K562 (cell line): Measurements from ENCODE around the gene PCDHGB2. TPM values are rescaled to one million over a fixed set of nuclear protein-coding genes. Genes with fewer than 3 reads are reported as not detected.

ENCODE experiments used
- ESRRA ChIP-seq: fragments of 450-650 bp; IDR thresholded peaks from 2 replicates; pipeline ENCODE4 v1.6.1; 2014; ENCODE audit warnings: low read depth, mild to moderate bottlenecking, moderate library complexity, borderline replicate concordance
- ESRRB ChIP-seq: fragments of 250-450 bp; sonication (Bioruptor Pico); IDR thresholded peaks from 2 replicates; pipeline ENCODE4 v1.5.0; 2020; ENCODE audit warnings: mild to moderate bottlenecking, moderate library complexity, borderline replicate concordance
- GABPB1 ChIP-seq: sonication (generic); formaldehyde crosslinking; IDR thresholded peaks from 2 replicates; pipeline ENCODE4 v1.8.0; 2022; ENCODE audit warnings: mild to moderate bottlenecking, missing genetic modification reagents
- MEIS2 ChIP-seq: fragments of 450-650 bp; IDR thresholded peaks from 2 replicates; pipeline ENCODE4 v1.6.1; 2014; ENCODE audit warnings: mild to moderate bottlenecking; ENCODE audit not compliant: partially characterized antibody
- NFIC ChIP-seq: fragments of 450-650 bp; IDR thresholded peaks from 2 replicates; pipeline ENCODE4 v1.6.1; 2017; ENCODE audit warnings: mild to moderate bottlenecking, inconsistent platforms
- SMC3 ChIP-seq: conservative IDR thresholded peaks from 2 replicates; pipeline ENCODE4 v1.6.1; 2011; ENCODE audit warnings: low read depth, low read length, improper control_type of control experiment; ENCODE audit not compliant: insufficient read depth
- ZNF224 ChIP-seq: sonication (generic); formaldehyde crosslinking; IDR thresholded peaks from 2 replicates; pipeline ENCODE4 v1.8.0; 2022; ENCODE audit warnings: mild to moderate bottlenecking, missing genetic modification reagents
- ZNF445 ChIP-seq: fragments of 250-450 bp; sonication (Bioruptor Pico); IDR thresholded peaks from 2 replicates; pipeline ENCODE4 v1.4.0; 2020; ENCODE audit warnings: low read depth, mild to moderate bottlenecking, moderate library complexity
- polyA plus RNA-seq, 8 experiments: library from polyadenylated mRNA; depleted of rRNA in 4 of 8; stranded (reverse) in 5 of 8; unstranded in 3 of 8; fragments of >200 nt; fragmentation: Nextera tagmentation in 2 of 8; fragmentation: Illumina TruSeq in 1 of 8; extraction: Ambion mirVana in 2 of 8; extraction: Trizol in 1 of 8; gene quantifications; 2 replicates each; pipeline versions ENCODE4 v1.2.1 to v1.2.3, GENCODE V29; 2011 to 2014; ENCODE audit warnings: inconsistent platforms in 1 of 8, missing spikeins in 1 of 8
- total RNA-seq, 7 experiments: library from RNA; depleted of rRNA in 6 of 7; stranded (reverse); fragments of >200 nt in 6 of 7; fragmentation: Illumina TruSeq in 2 of 7; extraction: Trizol in 2 of 7; gene quantifications; 2 replicates each; pipeline versions ENCODE4 v1.2.1 to v1.2.3, GENCODE V29; 2011 to 2021; ENCODE audit warnings: low replicate concordance in 1 of 7
- TF ChIP-seq, protein P1 (sequence below): fragments of 450-650 bp; IDR thresholded peaks from 2 replicates; pipeline ENCODE4 v1.6.1; 2018; ENCODE audit warnings: mild to moderate bottlenecking, low read depth; ENCODE audit not compliant: partially characterized antibody
- TF ChIP-seq, protein P2 (sequence below): fragments of 250-450 bp; sonication (Bioruptor Pico); IDR thresholded peaks from 2 replicates; pipeline ENCODE4 v1.9.0; 2021; ENCODE audit warnings: mild to moderate bottlenecking, inconsistent platforms
- TF ChIP-seq, protein P3 (sequence below), 3 experiments: fragments of 200-800 bp in 1 of 3; fragments of 250-450 bp in 1 of 3; fragments of 450-650 bp in 1 of 3; sonication (Bioruptor Pico) in 1 of 3; sonication (Bioruptor generic) in 1 of 3; formaldehyde crosslinking in 1 of 3; IDR thresholded peaks; 2 replicates each; pipeline versions ENCODE4 v1.6.1 to v1.8.0; 2016 to 2022; ENCODE audit warnings: mild to moderate bottlenecking in 2 of 3, missing genetic modification characterization in 2 of 3, missing compliant biosample characterization in 1 of 3, moderate library complexity in 1 of 3
- TF ChIP-seq, protein P4 (sequence below): IDR thresholded peaks from 2 replicates; pipeline ENCODE4 v1.6.1; 2012; ENCODE audit warnings: low read depth, low read length, improper control_type of control experiment, borderline replicate concordance

Gene PCDHGB2
- total and polyA plus RNA-seq, 9 of the 15 experiments (the other 6 are each of a cell fraction or from before 2014, with no cell fraction given): 0.06 to 0.54 (median 0.29) TPM; not detected in 1

DNA sequence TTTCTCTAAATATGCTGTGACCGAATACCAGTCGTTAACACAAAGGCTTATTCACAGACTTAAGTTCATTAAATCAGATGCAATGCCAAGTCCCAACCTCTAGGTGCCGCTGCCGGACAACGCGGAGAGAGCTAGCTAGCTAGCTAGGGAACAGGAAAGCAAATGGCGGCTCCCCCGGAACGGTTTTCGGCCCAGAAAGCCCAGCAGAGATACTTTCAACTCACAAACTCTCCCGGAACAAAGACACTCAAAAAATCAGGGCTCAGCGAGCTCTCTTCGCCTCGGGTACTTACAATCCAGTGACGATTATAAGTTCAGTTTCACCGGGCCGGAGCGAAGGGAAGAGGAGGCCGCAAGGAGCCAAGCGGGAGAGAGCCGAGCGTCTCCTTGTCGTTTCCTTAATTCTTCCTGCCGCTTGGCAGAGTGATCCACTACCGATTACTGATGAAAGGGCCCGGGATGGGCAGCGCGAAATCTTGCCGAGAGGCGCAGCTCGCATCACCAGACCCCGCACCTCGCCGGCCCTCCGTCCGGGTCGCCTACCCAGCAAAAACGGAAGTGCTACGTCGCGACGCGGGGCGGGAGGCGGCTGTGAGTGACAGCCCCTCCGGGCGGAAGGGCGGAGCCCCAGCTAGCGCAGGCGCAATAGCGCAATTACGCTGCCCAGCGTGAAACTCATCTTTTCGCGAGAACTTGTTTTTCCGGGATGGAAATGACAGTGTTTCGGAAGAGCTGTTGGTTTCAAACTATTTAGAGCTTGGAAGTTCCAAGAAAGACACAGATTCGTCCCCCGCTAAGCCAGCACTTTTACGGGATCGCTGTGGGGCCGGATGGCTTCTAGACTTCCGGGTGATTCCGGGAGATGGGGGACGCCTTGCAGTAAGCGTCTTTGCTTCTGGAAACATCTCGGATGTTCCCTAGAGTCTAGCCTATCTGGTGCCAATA is 39.3 kb upstream of the PCDHGB2 start, which contains the start of gene TAF7 (continued):
- TF ChIP-seq GABPB1 (CRISPR knock-in tag) (peak; percentile 90), MEIS2 (peak; percentile 91), SMC3 (no peak), ESRRA (0 out of 2 replicates have a peak, but pooled peaks have one; percentile 24), ESRRB (CRISPR knock-in tag) (no peak), NFIC (peak; percentile 14; the same call in 1 of the 2 replicates), ZNF445 (CRISPR knock-in tag) (no peak), ZNF224 (CRISPR knock-in tag) (0 out of 2 replicates have a peak, but pooled peaks have one; percentile 33)
- TF ChIP-seq, protein P1, sequence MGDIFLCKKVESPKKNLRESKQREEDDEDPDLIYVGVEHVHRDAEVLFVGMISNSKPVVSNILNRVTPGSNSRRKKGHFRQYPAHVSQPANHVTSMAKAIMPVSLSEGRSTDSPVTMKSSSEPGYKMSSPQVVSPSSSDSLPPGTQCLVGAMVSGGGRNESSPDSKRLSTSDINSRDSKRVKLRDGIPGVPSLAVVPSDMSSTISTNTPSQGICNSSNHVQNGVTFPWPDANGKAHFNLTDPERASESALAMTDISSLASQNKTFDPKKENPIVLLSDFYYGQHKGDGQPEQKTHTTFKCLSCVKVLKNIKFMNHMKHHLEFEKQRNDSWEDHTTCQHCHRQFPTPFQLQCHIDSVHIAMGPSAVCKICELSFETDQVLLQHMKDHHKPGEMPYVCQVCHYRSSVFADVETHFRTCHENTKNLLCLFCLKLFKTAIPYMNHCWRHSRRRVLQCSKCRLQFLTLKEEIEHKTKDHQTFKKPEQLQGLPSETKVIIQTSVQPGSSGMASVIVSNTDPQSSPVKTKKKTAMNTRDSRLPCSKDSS: peak; percentile 21
- TF ChIP-seq, protein P2, sequence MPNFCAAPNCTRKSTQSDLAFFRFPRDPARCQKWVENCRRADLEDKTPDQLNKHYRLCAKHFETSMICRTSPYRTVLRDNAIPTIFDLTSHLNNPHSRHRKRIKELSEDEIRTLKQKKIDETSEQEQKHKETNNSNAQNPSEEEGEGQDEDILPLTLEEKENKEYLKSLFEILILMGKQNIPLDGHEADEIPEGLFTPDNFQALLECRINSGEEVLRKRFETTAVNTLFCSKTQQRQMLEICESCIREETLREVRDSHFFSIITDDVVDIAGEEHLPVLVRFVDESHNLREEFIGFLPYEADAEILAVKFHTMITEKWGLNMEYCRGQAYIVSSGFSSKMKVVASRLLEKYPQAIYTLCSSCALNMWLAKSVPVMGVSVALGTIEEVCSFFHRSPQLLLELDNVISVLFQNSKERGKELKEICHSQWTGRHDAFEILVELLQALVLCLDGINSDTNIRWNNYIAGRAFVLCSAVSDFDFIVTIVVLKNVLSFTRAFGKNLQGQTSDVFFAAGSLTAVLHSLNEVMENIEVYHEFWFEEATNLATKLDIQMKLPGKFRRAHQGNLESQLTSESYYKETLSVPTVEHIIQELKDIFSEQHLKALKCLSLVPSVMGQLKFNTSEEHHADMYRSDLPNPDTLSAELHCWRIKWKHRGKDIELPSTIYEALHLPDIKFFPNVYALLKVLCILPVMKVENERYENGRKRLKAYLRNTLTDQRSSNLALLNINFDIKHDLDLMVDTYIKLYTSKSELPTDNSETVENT (CRISPR knock-in tag): peak; percentile 79
- TF ChIP-seq, protein P3, sequence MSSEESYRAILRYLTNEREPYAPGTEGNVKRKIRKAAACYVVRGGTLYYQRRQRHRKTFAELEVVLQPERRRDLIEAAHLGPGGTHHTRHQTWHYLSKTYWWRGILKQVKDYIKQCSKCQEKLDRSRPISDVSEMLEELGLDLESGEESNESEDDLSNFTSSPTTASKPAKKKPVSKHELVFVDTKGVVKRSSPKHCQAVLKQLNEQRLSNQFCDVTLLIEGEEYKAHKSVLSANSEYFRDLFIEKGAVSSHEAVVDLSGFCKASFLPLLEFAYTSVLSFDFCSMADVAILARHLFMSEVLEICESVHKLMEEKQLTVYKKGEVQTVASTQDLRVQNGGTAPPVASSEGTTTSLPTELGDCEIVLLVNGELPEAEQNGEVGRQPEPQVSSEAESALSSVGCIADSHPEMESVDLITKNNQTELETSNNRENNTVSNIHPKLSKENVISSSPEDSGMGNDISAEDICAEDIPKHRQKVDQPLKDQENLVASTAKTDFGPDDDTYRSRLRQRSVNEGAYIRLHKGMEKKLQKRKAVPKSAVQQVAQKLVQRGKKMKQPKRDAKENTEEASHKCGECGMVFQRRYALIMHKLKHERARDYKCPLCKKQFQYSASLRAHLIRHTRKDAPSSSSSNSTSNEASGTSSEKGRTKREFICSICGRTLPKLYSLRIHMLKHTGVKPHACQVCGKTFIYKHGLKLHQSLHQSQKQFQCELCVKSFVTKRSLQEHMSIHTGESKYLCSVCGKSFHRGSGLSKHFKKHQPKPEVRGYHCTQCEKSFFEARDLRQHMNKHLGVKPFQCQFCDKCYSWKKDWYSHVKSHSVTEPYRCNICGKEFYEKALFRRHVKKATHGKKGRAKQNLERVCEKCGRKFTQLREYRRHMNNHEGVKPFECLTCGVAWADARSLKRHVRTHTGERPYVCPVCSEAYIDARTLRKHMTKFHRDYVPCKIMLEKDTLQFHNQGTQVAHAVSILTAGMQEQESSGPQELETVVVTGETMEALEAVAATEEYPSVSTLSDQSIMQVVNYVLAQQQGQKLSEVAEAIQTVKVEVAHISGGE (CRISPR knock-in tag; IDR thresholded peaks at IDR 0.05): 0 out of 6 replicates have a peak, but pooled peaks of 1 of the 3 experiments have one; percentile 29
- TF ChIP-seq, protein P4, sequence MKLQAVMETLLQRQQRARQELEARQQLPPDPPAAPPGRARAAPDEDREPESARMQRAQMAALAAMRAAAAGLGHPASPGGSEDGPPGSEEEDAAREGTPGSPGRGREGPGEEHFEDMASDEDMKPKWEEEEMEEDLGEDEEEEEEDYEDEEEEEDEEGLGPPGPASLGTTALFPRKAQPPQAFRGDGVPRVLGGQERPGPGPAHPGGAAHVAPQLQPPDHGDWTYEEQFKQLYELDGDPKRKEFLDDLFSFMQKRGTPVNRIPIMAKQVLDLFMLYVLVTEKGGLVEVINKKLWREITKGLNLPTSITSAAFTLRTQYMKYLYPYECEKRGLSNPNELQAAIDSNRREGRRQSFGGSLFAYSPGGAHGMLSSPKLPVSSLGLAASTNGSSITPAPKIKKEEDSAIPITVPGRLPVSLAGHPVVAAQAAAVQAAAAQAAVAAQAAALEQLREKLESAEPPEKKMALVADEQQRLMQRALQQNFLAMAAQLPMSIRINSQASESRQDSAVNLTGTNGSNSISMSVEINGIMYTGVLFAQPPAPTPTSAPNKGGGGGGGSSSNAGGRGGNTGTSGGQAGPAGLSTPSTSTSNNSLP: peak; percentile 33; the same call in 1 of the 2 replicates
